GM21717 (cell line): ENCODE data around the gene PNMA3.
"Not testable (repeated sequence)": the region's sequence is repeated elsewhere in the genome, so short reads cannot be mapped to it uniquely, and the experiment has no call there.

Experiments
- ATAC-seq: cut with Tn5 transposase; IDR thresholded peaks from one replicate; pipeline ENCODE4 v1.9.1; 2021; ENCODE audit warnings: mild to moderate bottlenecking, moderate library complexity; ENCODE audit not compliant: unreplicated experiment

PNMA3 gene

DNA sequence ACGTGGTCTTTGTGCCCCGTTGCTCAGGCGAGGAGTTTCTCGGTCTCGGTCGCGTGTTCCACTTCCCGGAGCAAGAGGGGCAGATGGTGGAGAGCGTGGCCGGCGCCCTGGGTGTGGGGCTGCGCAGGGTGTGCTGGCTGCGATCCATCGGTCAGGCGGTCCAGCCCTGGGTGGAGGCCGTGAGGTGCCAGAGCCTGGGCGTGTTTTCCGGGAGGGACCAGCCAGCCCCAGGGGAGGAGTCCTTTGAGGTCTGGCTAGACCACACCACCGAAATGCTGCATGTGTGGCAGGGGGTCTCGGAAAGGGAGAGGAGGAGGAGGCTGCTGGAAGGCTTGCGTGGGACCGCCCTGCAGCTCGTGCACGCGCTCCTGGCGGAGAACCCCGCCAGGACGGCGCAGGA lies 17.1 kb downstream of the PNMA3 start:
- not testable (repeated sequence) for ATAC-seq

DNA sequence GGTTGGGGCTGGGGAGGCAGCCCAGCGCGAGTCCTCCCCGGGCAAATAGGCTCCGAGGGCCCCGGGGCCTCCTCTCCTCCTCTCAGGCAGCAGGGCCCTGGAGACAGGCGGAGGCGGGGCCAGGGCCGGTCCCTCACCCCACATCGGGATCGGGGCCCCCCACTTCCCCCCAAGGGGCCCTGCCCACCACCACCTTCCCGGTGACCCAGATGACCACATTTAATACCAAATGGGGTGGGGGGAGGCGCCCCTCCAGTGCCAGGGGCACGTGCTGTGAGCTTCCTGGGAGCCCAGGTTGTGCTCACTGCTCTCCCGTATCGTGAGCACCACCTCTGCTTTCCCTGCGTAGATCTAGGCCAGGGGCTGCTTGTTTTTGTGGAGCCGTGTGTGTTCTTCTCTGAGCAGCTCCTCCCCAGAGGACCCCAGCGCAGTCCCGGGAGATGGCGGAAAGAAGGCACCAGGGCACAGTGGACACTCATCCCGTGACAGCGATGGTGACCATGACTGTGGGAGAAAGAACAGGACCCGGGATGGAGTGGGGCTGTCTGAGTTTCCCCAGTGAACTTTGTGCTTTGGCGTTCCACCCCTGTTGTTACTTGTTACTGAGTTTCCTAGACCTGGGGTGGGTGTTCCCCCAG lies 18.1 kb downstream of the PNMA3 start:
- ATAC-seq = no peak

DNA sequence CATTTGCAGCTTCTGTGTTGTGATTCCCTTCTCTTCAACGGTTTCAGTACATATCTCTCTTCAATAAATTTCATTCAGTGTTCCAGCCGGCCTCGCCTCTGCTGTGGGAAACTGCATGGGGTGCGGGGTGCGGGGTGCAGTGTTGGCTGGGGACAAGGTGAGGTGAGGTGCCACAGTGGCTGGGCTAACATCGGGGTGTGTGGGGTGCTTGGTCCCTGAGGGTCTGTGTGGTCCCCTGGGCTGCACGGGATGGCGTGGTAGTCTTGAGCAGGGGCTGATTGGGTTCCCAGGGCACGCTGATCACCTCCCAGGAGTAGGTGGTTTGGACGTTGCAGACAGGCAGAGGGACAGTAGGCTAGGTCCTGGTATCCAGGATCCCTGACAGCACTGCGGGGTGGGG lies 18.7 kb downstream of the PNMA3 start:
- no peak for ATAC-seq

DNA sequence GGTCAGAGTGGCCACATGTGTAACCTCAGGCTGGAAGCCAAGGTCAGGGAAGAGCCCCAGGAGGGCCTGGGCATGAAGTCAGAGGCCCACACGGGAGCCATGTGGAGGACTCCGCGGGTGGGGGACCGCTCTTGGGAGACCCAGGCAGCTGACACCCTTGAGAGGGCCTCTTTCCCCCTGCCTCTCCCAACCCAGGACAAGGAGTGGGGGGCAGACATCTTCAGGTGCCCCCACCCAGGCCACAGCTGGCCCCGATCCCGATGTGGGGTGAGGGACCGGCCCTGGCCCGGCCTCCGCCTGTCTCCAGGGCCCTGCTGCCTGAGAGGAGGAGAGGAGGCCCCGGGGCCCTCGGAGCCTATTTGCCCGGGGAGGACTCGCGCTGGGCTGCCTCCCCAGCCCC lies 19.1 kb downstream of the PNMA3 start:
- ATAC-seq = no peak

DNA sequence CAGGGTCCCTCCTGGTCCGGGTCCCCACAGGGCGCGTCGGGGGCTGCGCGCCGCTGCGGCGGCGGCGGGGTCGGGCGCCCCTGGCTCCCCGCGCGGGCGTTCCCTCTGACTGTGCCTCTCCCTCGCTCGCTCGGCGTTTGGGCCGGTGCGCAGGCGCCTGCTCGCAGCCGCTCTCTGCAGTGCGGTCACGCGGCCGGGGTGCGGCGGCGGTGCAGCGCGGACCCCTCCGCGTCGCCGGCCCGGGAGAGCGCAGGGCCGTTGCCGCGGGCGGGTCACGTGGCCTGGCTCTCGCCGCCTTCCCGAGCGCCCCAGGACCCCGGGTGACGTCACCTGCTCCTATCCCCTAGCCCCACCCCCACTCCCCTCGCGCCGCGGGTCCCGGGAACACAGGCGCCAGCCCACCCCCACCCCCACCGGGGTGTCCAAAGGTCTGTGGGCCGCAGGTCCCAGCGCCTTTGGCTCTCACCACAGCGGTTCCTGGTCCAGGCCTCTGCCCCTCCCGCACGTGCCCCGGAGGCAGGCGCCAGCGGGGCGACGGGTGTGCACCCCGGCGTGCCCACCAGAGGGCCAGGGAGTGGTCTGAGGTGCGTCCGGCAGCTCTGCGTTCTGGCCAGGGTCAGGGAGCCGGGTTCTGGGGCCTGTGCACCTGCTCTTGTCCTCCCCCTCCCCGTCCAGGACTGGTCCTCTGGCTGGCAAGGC lies 21.3 kb downstream of the PNMA3 start:
- ATAC-seq = not testable (repeated sequence)

DNA sequence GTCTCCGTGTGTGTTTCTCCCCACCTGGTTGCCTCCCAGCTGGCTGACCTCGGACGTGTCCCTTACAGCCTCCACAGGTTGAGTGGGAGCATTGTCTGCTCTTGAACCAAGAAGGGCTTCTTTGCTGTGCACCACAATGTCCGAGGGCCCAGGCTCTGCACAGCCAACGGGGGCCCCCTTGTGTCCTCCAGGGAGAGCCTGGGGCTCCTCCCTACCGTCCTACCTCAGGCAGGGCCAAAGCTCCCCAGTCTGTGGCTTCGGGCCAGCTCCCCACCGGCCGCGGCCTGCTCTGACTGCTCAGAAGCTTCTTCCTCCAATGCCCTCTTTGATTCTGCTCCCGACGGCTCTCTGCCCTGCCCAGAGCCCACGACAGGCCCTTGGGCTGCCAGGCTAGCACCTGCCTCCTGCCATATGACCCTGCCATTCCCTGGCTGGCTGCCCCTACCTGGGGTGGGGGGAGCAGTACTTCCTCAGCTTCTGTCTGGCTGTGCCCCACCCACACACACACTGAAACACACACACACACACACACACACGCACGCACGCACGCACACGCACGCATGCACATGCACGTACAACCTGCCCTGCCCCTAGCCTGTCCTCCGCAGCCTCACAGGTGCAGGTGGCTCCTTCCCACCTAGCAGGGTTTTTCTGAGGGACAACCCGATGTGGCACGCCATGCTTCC lies 27.1 kb downstream of the PNMA3 start:
- ATAC-seq = not testable (repeated sequence)

DNA sequence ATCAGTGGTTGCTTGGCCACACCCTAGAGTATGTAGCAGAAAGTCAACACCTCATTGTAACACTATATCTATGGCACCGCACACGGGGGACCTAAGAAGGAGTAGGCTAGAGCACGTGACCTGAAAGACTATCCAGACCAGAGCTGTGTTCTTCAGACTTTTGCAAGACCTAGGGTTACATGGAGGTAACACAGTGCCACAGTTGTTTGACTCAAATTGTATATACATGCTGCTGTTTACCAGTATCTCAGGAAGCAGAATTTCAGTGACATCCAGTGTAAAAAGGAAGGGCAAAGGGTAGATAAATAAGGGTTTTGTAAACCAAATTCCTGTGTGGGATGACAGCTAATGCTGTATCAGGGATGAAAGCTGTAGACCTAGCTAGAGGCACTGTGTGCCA lies 46.1 kb downstream of the PNMA3 start:
- ATAC-seq = no peak

DNA sequence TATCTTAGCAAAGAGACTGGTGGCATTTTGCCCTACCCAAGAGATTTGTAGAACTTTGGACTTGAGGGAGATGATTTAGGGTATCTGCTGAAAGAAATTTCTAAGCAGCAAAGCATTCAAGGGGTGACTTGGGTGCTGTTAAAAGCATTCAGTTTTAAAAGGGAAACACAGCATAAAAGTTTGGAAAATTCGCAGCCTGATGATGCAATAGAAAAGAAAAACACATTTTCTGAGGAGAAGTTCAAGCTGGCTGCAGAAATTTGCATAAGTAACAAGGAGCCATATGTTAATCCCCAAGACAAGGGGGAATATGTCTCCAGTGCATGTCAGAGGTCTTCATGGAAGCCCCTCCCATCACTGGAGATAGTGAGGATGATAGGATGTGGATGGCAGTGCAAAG lies 48.7 kb downstream of the PNMA3 start:
- not testable (repeated sequence) for ATAC-seq

DNA sequence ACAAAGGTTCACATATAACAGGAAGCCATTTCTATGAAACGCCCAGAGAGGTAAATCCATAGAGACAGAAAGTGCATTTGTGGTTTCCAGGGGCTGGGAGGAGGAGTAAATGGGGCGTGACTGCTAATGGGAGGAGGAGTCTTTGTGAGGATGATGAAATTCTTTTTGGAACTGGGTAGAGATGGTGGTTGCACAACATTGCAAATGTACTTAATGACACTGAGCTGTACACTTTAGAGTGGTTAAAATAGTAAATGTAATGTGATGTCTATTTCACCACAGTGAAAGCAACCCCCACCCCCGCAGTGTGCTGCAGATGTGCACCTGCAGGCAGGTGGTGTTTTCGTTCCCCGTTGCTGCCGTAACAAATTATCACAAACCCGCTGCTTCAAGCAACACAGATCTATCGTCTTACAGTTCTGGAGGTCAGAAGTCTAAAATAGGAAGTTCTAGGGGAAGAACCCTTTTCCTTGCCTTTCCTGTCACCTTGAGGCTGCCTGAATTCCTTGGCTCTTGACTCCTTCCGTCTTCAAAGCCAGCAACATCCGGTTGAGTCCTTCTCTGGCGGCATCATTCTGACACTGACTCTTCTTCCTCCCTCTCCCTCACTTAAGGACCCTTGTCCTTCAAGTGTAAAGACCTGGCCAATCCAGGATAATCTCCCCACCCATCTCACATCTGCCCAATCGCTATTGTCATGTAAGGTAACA lies 50.0 kb downstream of the PNMA3 start:
- not testable (repeated sequence) for ATAC-seq
